Measurements from ENCODE around the gene FMO3. TPM values are rescaled to one million over a fixed set of nuclear protein-coding genes. Genes with fewer than 3 reads are reported as not detected.

FMO3 gene
- total RNA-seq, 1 donor from 2014 or later = not detected

GRCh38 chr1:171160211-171160610 is 69.5 kb downstream of the FMO3 start:
- Mint-ChIP-seq H3K36me3 (ENCODE audit: insufficient read depth) (peaks cover 4% of the 10 kb centered on the region), H3K27ac (peak overlapping the region; percentile 93), H3K27me3 (no peaks in the 10 kb centered on the region), H3K9me3 (ENCODE audit: low read depth) (peaks cover 12% of the 10 kb centered on the region), H3K4me1 (ENCODE audit: low read depth) (peaks cover 44% of the 10 kb centered on the region), H3K4me3 (ENCODE audit: low read depth) (peak overlapping the region; percentile 43)
- TF ChIP-seq CTCF (IDR thresholded peaks at IDR 0.05; ENCODE audit: unreplicated experiment) = no peak
- DNase-seq (ENCODE audit: low spot score, unreplicated experiment) = no peak

- Mint-ChIP-seq H3K27me3 (no peaks in the 10 kb centered on the region), H3K36me3 (ENCODE audit: insufficient read depth) (peaks cover 4% of the 10 kb centered on the region), H3K9me3 (ENCODE audit: low read depth) (peaks cover 12% of the 10 kb centered on the region), H3K4me3 (ENCODE audit: low read depth) (peak overlapping the region; percentile 40), H3K27ac (peak overlapping the region; percentile 93), H3K4me1 (ENCODE audit: low read depth) (peaks cover 44% of the 10 kb centered on the region)
- DNase-seq (ENCODE audit: low spot score, unreplicated experiment) = no peak
- TF ChIP-seq CTCF (IDR thresholded peaks at IDR 0.05; ENCODE audit: unreplicated experiment) = no peak
Observed at GRCh38 chr1:171160639-171161354, 70.1 kb downstream of the FMO3 start.

GRCh38 chr1:171161431-171161830 is 70.7 kb downstream of the FMO3 start:
- TF ChIP-seq CTCF (IDR thresholded peaks at IDR 0.05; ENCODE audit: unreplicated experiment) = no peak
- H3K27me3 Mint-ChIP-seq = no peaks in the 10 kb centered on the region
- DNase-seq (ENCODE audit: low spot score, unreplicated experiment) = no peak
- H3K9me3 Mint-ChIP-seq (ENCODE audit: low read depth) = peaks cover 12% of the 10 kb centered on the region
- peaks cover 43% of the 10 kb centered on the region for H3K4me1 Mint-ChIP-seq (ENCODE audit: low read depth)
- peaks cover 4% of the 10 kb centered on the region for H3K36me3 Mint-ChIP-seq (ENCODE audit: insufficient read depth)
- H3K27ac Mint-ChIP-seq = peak overlapping the region; percentile 93
- H3K4me3 Mint-ChIP-seq (ENCODE audit: low read depth) = peak overlapping the region; percentile 40

GRCh38 chr1:171166361-171166760 is 75.7 kb downstream of the FMO3 start:
- H3K9me3 Mint-ChIP-seq (ENCODE audit: low read depth) = peaks cover 7% of the 10 kb centered on the region
- TF ChIP-seq CTCF (IDR thresholded peaks at IDR 0.05; ENCODE audit: unreplicated experiment) = no peak
- H3K4me1 Mint-ChIP-seq (ENCODE audit: low read depth) = peaks cover 11% of the 10 kb centered on the region
- H3K4me3 Mint-ChIP-seq (ENCODE audit: low read depth) = no peak overlapping the region
- H3K27me3 Mint-ChIP-seq = no peaks in the 10 kb centered on the region
- no peak overlapping the region for H3K27ac Mint-ChIP-seq
- H3K36me3 Mint-ChIP-seq (ENCODE audit: insufficient read depth) = peaks cover 2% of the 10 kb centered on the region
- no peak for DNase-seq (ENCODE audit: low spot score, unreplicated experiment)

Small RNA genes within 50 kb of the gene (microRNA-seq; reads per million reads assigned to microRNA genes)
- gene MIR1295A (ENCODE audit: borderline number of aligned reads, unreplicated experiment) (not detected), gene MIR1295B (ENCODE audit: borderline number of aligned reads, unreplicated experiment) (not detected)

Other genes starting within 250 kb of the FMO3 start
- gene MROH9, start 155.4 kb upstream of the FMO3 start, total RNA-seq = not detected in 2 replicates
- gene FMO2, start 94.4 kb downstream of the FMO3 start, total RNA-seq = not detected in 2 replicates
- 0.67 TPM in 1 of 2 replicates, not detected in the other for gene FMO1, start 157.6 kb downstream of the FMO3 start, total RNA-seq
- 3.7 and 4.5 TPM in 2 replicates for gene FMO4, start 223.3 kb downstream of the FMO3 start, total RNA-seq